ENCODE data around the gene ATP13A5.

Gene ATP13A5

DNA sequence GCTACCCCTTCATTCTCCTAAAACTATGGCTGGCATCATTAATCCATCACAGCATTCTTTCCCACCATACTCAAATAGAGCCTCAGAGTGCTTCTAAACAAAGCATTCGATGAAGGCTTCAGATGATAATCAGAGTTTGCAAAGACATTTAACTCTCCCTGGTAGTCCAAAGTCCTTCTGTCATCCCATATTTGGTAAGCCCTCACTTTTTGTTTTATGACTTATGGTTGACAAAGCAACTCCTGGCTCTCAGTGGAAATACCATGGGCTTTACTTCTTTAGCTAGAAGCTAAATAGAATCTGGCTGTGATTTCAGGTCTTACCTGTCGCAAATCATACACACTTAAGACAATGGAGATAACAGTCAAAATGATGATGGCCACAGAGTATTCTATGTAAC lies 27.8 kb downstream of the ATP13A5 start:
- POLR2A ChIA-PET = no interaction called here
- DNase-seq (ENCODE audit: extremely low spot score) = no peak
- CTCF ChIA-PET = interaction anchor here (0.9 kb wide), 1 partner anchor 19 kb away, joined by 3 read pairs; no protein-coding TSS in a partner anchor
- TF ChIP-seq, protein P1, sequence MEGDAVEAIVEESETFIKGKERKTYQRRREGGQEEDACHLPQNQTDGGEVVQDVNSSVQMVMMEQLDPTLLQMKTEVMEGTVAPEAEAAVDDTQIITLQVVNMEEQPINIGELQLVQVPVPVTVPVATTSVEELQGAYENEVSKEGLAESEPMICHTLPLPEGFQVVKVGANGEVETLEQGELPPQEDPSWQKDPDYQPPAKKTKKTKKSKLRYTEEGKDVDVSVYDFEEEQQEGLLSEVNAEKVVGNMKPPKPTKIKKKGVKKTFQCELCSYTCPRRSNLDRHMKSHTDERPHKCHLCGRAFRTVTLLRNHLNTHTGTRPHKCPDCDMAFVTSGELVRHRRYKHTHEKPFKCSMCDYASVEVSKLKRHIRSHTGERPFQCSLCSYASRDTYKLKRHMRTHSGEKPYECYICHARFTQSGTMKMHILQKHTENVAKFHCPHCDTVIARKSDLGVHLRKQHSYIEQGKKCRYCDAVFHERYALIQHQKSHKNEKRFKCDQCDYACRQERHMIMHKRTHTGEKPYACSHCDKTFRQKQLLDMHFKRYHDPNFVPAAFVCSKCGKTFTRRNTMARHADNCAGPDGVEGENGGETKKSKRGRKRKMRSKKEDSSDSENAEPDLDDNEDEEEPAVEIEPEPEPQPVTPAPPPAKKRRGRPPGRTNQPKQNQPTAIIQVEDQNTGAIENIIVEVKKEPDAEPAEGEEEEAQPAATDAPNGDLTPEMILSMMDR (IDR thresholded peaks at IDR 0.05; ENCODE audit: control extremely low read depth, extremely low read depth, low read depth, missing control alignments) = no peak

DNA sequence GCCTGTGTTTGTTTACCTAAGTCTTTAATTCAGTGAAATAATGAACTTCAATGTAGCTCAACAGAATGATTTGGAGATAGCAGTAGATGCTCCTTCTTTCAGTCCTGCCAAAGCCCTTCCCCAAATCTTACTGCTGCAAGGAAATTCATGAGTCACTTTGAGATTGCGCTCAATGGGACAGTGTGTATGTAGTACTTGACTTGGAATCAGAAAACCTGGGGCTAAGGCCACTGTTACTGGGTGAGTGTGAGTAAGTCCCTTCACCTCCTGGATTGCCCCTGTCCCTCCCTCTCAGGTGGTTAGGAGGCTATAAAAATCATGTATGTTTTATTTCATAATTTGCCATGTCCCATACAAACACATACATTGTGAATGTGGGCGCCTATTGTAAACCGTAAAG lies 29.9 kb downstream of the ATP13A5 start:
- POLR2A ChIA-PET = no interaction called here
- no peak for DNase-seq (ENCODE audit: extremely low spot score)
- TF ChIP-seq, protein P1 (IDR thresholded peaks at IDR 0.05; ENCODE audit: control extremely low read depth, extremely low read depth, low read depth, missing control alignments) = no peak
- CTCF ChIA-PET = interaction anchor here (1.5 kb wide), 1 partner anchor 8 kb away, joined by 4 read pairs; no protein-coding TSS in a partner anchor

DNA sequence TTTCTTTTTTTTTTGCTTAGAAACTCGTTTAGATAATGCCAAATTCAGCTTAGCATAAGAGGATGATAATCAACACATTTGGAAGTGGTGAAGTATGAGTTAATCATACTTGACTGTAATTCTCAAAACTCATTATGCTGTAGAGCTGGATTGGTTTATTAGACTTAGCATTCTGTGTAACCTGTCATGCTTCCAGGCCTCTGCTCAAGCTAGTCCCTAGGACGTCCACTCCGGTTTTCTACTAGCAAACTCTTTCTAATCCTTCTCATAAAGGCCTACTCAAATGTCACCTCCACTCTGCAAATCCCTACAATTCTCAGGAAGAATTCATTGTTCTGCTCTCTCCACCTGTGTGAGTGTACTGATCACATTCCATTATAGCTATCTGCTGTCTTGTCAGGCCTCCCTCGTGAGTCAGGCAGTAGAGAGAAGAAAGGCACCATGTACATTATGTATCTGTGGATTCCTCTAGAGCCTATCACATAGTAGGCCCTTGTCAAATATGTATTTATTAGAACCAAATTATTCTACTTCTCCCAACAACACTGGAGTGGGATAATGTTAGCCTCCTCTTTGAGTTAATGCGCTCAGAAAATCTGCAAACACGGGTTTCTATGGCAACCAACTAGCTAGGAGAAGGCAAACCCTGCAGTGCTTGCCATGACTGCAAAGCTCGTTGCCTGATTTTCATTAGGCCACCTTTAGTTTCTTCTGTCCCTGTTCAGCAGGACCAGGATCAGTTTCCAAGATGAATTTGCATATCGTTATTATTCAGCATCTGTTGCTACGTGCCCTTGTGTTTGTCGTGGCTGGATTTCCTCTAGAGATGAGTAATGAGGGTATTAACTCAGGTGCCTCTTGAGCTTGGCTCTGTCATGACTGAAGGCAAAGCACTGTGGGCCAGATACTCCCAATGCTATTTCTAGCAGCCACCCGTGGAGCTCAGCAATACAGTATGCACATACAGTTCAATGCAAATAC lies 30.7 kb downstream of the ATP13A5 start:
- ChIA-PET CTCF (interaction anchor here (1.5 kb wide), 1 partner anchor 9 kb away, joined by 4 read pairs; no protein-coding TSS in a partner anchor), POLR2A (interaction anchor here (0.7 kb wide), 1 partner anchor 35 kb away, joined by 3 read pairs; no protein-coding TSS in a partner anchor)
- no peak for DNase-seq (ENCODE audit: extremely low spot score)
- TF ChIP-seq, protein P1 (IDR thresholded peaks at IDR 0.05; ENCODE audit: control extremely low read depth, extremely low read depth, low read depth, missing control alignments) = no peak

DNA sequence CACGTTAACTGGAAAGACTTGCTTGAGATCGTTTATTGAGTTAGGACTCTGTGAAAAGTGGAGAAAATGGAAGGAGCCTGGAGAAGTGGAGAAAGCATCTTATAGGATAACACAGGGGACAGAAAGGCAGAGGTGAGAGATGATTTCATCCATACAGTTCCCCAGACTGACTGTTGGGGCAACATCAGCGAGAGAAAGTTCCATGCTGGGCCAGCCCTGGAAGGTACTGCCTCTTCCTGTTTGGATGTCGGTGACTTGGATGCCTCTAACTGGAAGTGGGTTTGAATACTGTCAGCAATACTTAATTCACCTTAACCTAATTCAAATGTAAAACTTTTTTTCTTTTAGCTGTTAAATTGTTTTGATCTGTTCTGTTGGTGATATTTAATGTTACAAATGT lies 32.3 kb downstream of the ATP13A5 start:
- ChIA-PET POLR2A (no interaction called here), CTCF (no interaction called here)
- TF ChIP-seq, protein P1 (IDR thresholded peaks at IDR 0.05; ENCODE audit: control extremely low read depth, extremely low read depth, low read depth, missing control alignments) = no peak
- no peak for DNase-seq (ENCODE audit: extremely low spot score)

DNA sequence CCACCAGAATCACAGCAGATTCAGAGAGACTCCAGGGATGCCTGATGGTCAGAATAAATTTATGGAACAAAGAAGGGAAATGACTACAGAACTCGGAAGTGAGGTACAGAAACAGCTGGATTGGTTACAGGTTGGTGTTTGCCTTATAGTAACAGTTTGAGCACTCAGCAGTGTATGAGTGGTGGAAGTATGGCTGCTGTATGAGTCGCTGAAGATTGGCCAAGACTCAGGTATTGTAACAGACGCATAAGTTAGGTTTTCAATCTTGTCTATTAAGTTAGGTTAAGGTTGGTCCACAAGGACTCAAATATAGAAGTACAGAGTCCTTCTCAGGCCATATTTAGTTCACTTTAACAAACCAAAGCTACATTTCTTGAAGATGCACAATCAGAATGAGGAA lies 33.1 kb downstream of the ATP13A5 start:
- POLR2A ChIA-PET = no interaction called here
- CTCF ChIA-PET = interaction anchor here (0.8 kb wide), 1 partner anchor 31 kb away, joined by 3 read pairs; no protein-coding TSS in a partner anchor
- DNase-seq (ENCODE audit: extremely low spot score) = no peak
- TF ChIP-seq, protein P1 (IDR thresholded peaks at IDR 0.05; ENCODE audit: control extremely low read depth, extremely low read depth, low read depth, missing control alignments) = no peak

DNA sequence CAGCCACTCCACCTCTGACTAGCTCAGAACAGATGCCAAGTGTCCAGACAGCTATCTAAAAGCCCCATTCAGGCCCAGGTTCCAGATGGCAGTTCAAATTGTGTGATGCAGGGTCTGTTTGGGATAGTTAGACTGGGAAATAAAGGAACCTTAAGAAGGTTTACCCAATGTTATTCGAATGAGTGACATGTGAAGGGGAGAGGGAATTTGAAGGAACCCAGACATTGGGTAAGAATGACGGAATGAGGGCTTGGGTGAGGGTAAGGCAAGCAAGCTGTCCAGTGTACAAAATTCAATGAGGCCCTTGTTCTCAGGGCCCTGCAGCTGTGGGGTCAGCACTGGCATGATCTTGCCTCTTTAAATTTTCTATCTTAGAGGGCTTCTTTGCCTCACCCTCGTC lies 34.1 kb downstream of the ATP13A5 start:
- POLR2A ChIA-PET = no interaction called here

More for the DNA sequence above, 34.1 kb downstream of the ATP13A5 start:
- TF ChIP-seq, protein P1 (IDR thresholded peaks at IDR 0.05; ENCODE audit: control extremely low read depth, extremely low read depth, low read depth, missing control alignments) = no peak
- DNase-seq (ENCODE audit: extremely low spot score) = no peak
- CTCF ChIA-PET = interaction anchor here (0.8 kb wide), 1 partner anchor 32 kb away, joined by 3 read pairs; no protein-coding TSS in a partner anchor

Measured in GM10248 (cell line).